Measurements from ENCODE around the gene UBAC2.

DNA sequence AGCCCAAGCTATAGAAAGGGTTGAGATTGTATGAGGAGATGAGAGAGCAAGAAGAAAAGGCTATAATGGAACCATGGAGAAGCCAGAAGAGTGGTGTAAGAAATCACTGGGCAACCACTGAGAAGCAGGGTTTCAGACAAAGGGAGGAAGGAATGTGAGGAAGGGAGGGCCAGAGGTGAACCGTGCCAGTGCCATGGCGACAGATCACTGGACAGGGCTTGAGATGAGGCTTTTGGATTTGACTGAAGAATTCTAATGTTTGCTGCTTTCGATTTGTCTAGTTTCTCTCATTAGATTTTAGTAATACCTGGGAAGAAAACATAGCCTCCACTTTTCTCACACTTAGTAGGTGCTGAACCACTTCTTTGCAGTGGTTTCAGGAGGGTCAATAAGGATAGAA lies 112.8 kb downstream of the UBAC2 start:
- no peak for TF ChIP-seq CTCF (conservative IDR thresholded peaks at IDR 0.05 in 1 of 2, IDR thresholded peaks at IDR 0.05 in 1 of 2; ENCODE audit: low read depth in 1 of 2, low read length in 2 of 2)
- TF ChIP-seq EZH2 (IDR thresholded peaks at IDR 0.05; ENCODE audit: low read length, missing control alignments): no peak

Measured in fibroblast of lung (primary cell).